Stimulated activated CD4-positive, alpha-beta T cell treated with anti-CD3 and anti-CD28 coated beads, Interleukin-4, amount 100 ng/mL, for 48 hours (primary cell): ENCODE measurements around the gene TMEM150B.

Experiments used
- DNase-seq, 2 donors: peaks; one replicate each; pipeline ENCODE4 v3.0.0-alpha.2; 2020; ENCODE audit warnings: low read depth in 2 of 2

The TMEM150B gene, protein sequence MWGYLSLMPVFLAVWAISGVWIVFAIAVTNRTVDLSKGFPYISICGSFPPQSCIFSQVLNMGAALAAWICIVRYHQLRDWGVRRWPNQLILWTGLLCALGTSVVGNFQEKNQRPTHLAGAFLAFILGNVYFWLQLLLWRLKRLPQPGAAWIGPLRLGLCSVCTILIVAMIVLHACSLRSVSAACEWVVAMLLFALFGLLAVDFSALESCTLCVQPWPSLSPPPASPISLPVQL

DNA sequence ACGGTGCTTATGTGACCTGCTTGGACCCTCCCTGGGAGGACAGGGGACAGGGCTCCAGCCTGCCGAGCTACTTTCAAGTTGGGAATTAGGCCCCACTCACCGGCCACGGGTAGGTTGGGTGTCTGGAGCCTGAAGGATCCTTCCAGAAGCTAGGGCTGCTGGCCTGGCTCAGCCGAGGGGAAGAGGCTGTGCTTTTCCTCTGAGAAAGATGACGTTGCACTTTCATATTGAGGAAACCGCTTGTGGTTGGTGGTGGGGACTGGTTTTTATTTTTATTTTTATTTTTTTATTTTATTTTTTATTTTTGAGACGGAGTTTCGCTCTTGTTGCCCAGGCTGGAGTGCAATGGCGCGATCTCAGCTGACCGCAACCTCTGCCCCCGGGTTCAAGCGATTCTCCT is at the start of gene TMEM150B:
Gene TMEM150B (minus strand): TSS at position 170 of the 400 bp plus-strand sequence. CDS start 4,305 bp downstream, outside the sequence.
- no peak for DNase-seq

DNA sequence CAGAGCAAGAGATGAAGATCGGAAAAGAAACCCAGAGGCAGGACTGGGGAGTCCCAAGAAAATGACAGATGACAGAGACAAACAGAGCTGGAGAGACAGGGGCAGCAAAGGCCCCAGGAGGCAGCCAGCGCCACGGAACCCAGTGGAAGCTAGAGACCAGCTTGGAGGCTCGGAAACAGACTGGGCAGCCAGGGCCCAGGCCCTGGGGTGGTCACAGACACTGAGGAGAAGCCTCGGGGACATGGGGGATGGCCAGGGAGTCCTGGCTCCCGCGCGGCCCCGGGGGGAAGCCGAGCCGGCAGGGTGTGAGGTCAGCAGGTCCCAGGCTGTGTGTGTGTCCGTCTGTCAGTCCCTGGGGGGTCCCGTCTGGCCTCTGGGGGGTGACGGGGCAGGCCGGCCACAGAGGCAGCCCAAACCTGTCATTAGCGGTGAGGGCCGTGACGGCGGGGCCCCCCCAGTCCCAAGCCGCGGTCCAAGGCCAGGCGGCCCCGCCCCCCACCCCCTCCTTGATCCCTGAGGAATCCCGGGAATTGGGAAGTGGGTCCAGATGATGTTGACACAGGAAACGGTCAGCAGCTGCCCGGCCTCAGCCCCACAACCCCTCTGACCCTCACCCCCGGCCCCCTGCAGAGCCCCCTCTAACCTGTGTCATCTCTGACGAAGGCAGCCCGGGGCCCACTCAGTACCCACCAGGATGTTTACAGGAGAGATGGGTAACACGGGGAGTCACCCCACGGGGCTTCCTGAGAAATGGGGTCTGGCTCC is 49.0 kb upstream of the TMEM150B start:
- no peak for DNase-seq

DNA sequence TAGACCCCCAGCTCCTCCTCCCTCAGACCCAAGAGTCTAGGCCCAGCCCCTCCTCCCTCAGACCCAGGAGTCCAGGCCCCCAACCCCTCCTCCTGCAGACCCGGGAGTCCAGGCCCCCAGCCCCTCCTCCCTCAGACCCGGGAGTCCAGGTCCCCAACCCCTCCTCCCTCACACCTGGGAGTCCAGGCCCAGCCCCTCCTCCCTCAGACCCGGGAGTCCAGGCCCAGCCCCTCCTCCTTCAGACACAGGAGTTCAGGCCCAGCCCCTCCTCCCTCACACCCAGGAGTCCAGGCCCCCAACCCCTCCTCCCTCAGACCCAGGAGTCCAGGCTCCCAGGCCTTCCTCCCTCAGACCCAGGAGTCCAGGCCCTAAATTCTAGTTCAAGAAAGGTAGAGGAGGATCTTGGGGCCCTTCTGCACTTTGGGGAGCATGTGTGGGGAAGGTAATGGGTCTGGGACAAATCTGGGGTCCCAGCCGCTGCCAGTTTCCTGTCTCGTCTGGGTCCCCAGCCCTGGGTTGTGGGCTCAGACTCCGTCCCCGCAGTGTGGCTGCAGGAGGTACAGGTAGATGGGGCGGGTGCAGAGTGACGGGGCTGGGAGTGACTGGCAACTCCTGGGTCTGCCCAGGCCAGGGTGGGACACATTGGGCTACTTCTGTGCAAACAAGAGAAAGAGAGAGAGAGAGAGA is 48.3 kb upstream of the TMEM150B start:
- no peak for DNase-seq

DNA sequence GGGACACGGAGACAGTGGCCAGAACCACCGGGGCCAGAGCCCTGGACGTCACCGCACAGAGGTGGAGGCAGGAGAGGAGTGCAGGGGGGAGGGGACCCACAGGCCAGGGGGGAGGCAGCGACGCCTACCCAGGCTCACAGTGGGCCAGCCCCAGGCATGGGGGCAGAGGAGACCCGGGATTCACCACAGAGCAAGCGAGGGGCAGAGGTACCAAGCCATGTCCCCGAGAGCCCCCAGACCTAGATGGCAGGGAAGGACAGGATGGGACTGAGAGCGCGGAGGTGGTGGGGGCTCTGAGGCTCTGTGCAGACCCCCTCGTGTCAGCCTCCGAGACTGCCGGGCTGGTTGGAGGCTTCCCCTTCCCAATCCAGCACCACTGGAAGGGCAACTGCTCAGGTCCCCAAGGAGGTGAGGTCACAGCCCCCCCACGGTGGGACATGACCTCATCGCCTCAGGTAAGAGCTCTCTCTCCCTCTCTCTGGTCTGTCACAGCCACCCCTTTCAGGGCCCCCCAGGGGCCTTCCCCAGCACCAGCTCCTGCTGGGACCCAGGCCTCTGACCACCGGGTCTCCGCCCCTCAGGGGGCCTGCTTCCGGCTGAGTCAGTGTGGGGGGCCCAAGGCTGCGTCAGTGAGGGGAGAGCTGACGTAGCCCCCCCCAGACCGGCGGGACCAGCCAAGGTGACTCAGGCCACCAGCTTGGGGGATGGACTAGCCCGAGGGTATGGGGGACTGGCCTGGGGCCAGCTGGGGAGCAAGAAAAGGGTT is 47.4 kb upstream of the TMEM150B start:
- DNase-seq = no peak

DNA sequence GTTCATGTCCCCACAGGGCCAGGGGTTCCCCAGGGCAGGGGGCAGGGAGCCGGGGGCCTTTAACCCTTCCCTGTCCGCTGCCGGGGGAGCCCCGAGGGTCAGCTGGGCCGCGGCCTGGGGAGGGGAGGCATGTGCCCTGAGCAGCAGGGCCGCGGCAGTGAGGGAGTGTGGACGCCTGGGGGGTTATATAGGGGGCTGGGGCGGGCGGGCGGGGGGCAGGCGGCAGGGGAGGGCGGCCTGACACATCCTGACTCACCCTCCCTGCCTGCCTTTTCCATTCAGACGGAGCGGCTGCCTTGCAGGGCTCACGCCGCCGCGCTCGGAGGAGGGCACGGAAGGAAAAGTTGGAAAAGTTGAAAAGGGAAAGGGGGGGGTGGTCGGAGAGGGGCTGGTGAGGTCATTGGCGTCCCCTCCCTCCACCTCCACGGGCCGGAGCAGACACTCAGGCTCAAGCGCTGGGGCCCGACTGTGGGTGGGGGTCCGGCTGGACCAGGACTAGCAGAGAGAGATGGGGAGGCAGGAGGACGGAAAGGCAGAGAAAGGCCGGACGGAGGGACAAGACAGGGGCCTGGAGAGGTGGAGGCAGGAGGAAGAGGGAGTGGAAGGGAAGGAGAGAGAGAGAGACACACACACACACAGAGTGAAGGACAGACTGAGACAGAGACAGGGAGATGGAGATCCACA is 45.3 kb upstream of the TMEM150B start, which contains the start of gene IL11:
Gene IL11 (minus strand): TSS at position 159 of the 684 bp plus-strand sequence. CDS start 153 bp downstream, at position 6.
- no peak for DNase-seq

DNA sequence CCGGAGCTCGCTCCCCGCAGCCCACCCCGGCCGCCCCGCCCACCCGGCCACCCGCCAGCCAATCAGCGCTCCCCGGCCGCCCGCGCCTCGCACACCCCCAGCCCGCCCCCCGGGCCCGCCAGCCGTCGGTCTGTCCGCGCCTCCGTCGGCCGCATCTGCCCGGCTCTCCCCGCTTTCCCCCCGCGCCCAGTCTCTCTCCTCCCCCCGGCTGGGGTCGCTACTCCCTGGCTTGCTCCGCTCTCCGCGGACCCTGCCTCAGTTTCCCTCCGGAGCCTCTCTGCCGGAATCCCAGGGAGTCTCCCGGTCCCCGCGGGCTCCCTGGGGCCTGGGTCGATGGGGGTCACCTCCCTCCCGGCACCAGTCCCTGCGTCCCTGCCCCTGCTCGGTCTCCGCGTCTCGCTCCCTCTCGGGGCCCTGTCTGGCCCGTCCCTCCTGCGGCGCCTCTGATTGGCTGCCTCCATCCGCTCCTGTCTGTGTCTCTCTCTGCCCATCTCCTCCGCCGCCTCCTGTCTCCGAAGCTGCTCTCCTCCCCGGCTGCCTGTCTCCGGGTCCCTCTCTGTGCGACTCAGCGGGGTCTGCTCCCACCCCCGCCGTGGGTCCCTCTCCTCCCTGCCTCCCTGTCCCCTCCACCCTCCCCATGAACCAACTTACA is 44.6 kb upstream of the TMEM150B start:
- no peak for DNase-seq

DNA sequence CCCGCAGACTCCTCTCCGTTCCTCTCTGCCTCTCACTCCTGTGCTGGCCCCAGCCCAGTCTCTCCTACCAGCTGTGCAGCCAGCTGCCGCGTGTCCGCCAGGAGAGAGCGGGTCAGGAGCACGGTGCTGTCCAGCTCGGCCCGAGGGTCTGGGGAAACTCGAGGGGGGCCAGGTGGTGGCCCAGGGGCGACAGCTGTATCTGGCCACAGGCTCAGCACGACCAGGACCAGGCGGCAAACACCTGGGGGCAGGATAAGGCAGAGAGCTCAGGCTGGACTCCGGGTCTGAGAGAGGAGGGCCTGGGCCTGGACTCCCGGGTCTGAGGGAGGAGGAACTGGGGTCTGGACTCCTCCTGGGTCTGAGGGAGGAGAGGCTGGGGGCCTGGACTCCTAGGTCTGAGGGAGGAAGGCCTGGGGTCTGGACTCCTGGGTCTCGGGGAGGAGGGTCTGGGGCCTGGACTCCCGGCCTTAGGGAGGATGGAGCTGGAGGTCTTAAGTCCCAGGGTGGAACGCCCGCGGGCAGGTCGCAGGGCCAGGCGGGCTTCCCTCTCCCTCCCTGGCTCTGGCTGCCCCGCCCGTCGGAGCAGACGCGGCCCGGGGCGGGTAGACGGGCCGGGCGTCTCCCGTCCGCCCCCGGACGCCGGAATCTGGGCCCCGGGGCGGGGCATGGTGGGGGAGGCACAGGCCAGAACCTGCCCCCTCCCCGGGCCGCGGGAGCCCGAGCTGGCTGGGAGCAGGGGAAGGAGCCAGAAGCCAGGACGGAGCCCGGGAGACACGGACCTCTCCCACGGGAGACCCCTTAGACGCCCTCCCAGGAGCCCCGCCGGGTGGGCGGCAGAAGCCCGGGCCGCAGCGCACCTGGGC is 43.8 kb upstream of the TMEM150B start:
- no peak for DNase-seq

DNA sequence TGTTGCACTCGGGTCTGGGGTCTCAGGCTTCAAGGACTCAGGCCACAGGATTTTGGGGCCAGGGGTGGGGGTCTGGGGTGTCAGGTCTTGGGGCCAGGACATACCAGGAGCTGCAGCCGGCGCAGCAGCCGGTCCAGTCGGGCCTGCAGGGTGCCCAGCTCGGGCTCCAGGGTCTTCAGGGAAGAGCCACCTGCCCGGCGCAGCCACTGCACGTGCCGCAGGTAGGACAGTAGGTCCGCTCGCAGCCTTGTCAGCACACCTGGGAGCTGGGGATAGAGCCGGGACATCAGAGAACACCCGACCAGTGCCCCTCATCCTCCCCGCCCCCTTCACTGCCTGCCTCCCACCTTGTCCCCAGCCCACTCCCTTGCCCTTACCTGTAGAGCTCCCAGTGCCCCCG is 43.0 kb upstream of the TMEM150B start:
- no peak for DNase-seq

DNA sequence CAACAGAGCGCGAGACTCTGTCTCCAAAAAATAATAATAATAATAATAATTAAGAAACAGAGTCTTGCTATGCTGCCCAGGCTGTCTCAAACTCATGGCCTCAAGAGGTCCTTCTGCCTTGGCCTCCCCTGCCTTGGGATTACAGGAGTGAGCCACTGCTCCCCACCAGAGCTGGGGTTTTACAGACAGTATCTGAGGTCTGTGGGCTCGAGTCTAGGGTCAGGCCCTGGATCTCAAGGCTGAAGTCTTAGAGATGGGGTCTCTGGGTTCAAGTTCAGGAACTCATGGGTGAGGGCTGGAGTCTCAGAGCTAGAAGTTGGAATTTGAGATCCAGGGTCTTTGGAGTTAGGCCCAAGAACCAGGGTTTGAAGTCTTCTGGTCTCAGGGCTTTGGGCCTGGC is 41.6 kb upstream of the TMEM150B start:
- no peak for DNase-seq

DNA sequence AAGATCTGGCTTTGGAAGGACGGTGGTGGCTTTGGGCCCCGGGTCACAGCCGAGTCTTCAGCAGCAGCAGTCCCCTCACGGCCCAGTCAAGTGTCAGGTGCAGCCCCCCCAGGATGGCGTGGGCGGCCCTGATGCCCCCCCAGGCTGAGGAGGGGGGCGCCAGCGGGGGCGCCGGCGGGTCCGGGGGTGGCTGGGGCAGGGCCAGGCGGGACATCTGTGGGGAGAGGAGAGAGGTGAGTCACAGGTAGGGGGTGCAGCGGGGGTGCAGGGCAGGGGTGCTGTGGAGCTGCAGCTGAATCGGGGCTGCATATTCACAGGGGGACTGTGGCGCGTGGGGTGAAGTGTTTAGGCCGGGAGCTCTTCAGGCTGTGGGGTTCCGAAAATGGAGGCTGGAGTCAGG is 40.8 kb upstream of the TMEM150B start:
- DNase-seq = no peak

DNA sequence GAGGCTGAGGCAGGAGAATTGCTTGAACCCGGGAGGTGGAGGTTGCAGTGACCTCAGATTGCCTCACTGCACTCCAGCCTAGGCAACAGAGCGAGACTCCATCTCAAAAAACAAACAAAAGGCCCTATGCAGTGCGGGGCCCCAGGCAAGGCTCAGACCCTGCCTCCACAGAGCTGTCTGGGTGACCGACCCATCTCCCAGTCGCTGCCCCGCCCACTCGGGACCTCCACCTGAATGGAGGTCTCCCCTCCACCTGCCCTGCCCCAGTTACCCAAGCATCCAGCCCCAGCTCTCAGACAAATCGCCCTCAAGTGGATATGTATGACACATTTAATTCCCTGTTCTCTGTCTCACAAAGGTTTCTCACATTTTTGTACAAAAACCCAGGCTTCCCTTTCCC is 40.1 kb upstream of the TMEM150B start:
- no peak for DNase-seq

DNA sequence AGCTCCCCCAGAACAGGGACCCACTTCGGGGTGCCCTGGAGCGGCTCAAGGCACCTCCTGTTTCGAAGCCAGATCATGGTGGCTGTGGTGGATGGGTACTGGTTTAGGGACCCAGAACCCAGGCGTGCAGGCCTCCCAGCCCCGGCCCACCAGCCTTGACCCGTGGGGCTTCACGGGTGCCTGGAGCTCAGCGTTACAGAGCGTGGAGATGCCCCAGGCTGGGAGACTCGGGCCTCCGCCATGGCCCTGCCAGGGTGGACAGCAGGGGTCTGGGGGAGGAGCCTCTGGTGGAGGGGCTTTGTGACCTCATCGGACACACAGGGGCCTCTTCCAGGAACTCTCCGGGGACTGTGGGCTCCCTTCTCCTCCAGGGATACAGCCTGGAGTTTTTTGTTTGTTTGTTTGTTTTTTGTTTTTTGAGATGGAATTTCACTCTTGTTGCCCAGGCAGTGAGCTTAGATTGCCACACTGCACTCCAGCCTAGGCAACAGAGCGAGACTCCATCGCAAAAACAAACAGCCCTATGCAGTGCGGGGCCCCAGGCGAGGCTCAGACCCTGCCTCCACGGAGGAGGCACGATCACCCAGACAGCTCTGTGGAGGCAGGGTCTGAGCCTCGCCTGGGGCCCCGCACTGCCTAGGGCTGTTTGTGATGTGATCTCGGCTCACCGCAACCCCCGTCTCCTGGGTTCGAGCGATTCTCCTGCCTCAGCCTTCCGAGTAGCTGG is 38.0 kb upstream of the TMEM150B start, which contains the start of gene GARIN5B:
Gene GARIN5B (minus strand): TSS at position 271 of the 727 bp plus-strand sequence. CDS start 194 bp downstream, at position 77.
- DNase-seq = no peak

DNA sequence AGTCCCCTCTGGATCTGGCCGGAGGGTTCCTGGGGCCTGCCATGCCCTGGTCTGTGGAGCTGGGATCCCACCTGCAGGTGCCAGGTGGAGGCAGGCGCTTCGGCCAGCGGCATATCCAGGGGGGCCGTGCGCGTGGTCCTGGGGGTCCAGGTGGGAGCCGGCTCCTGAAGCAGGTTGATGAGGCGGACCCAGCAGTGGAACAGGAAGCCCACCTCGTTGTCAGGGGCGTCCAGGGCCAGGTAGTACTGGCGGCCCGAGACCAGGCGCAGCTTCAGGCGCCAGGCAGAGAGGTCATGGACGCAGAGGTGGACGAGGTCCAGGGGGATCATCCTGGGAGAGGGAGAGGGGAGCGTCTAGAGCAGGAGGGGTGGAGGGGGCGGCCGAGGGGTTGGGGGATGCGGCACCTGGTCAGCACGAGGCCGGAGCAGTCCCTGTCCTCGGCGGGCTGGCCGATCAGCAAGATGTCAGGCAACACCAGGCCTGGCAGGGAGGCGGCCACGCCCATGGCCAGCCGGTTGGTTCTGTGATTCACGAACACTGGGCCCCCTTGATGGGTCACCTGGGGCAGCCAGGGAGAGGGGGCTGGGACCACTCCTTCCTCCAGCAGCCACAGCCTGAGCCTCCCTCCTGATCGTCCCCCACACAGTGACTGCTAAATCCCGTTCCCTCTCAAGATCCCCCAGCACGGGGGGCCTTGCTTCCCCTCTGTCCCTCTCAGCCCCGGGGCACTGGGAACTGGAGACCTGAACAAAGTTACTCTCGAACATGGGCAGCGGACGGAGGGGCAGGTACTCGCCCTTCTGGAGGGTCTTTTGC is 37.2 kb upstream of the TMEM150B start:
- DNase-seq = no peak

DNA sequence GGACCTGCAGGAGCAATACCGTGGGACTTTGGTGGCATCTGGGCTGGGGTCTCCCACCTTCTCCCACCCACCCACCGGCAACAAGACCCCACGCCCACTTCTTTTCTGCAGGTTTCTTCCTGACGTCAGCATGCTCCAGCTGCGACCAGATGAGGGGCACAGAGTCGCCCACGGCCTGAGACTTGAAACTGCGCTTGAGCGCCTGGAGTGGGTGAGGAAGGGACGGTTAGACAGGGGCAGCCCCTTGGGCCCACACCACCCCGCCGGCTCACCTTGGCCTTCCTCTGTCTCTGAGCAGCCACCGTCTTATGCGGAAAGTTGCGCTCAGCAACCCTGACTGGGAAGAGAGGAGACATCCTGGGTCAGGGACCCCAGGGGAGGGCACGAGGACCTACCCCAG is 35.8 kb upstream of the TMEM150B start:
- DNase-seq = no peak

DNA sequence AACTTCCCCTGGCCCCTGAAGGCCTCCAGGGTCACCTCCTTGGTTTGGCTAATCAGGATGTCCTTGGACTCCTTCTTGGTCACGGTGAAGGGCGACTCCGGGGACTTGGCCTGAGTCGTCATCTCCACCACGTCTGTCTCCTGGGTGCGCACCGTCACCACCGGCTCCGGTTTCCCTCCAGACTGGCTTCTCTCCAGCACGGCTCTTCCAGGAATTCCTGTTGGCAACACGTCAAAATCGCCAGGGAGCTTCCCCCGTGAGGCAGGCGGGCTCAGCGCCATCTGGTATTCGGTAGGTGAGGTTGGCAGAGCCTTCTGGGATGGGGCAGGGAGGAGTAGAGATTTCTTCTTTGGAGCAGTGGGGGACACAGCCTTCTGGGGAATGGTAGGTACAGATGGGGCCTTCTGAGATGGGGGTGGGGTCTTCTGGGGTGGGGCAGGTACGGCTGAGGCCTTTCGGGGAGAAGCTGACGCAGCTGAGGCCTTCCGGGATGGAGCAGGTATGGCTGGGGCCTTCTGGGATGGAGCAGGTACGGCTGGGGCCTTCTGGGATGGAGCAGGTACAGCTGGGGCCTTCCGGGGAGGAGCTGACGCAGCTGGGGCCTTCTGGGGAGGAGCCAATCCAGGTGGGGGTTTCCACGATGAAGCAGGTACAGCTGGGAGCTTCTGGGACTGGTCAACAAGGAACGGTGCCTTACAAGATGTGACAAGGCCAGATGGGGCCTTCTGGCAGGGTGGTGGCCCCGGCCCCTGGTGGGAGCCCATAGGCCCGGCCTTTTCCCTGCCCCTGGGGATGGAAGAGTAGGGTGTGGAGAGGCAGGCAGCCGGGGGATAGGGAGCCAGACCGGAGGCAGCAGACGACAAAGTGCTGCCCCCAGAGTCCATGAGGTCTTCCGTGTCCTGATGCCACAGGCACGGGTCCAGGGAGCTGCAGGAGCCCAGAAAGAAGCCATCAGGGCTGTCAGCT is 34.1 kb upstream of the TMEM150B start:
- DNase-seq = no peak

DNA sequence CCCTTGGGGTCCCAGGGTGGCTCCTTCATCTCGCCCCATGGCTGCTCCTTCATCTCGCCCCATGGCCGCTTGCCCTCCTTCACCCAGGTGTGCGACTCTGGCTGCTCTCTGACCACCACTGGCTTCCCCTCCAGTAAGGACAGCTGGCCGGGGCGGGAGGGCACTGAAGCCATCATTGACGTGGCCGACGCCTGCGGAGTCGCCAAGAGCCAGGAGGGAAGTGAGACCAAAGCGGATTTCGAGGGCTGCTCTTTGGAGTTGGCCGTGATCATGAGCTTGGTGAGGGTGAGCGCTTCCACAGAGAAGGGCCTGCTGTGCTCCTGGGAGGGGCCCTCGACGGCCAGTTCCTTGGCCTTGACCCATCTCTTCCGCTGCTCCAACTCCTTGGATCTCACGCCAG is 33.4 kb upstream of the TMEM150B start:
- DNase-seq = no peak

DNA sequence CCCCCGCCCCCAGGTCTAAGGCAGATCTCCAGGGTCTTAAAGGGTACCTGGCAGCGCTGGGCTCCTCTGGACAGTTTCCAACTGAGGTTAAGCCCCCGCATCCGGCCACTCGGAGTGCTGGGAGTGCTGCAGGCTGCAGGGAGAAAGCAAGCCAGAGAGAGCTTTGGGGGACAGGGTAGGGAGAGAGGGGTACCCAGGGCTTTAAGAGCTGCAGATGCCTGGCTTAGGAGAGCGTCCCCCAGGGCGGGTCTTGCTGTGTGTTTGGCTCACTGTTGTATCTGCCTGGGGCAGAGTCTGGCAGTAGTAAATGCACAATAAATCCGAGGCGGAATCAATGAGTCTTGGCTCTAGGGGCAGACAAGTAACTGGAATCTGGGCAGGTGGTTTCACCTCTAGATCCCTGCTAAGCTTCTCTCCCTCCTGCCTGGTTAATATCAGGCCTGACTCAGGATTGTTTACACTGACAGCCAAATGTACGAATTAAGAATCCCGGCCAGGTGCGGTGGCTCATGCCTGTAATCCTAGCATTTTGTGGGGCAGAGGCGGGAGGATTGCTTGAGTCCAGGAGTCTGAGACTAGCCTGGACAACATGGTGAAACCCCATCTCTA is 30.2 kb upstream of the TMEM150B start:
- no peak for DNase-seq
